ENCODE data around the gene MAPKAPK2.
"Not testable (repeated sequence)": the region's sequence is repeated elsewhere in the genome, so short reads cannot be mapped to it uniquely, and the experiment has no call there.

GRCh38 chr1:206762741-206763364 lies 78.1 kb downstream of the MAPKAPK2 start:
- TF ChIP-seq CTCF, POLR2A (IDR thresholded peaks at IDR 0.05): not testable (repeated sequence)
